Activated CD8-positive, alpha-beta memory T cell treated with anti-CD3 and anti-CD28 coated beads for 1 hour (primary cell): ENCODE results near the gene IL12RB2.

Source experiments
- DNase-seq, 2 donors: peaks; one replicate each; pipeline ENCODE4 v3.0.0-alpha.2; 2020; ENCODE audit warnings: low read depth in 1 of 2; ENCODE audit errors: extremely low read depth in 1 of 2

Gene IL12RB2

DNA sequence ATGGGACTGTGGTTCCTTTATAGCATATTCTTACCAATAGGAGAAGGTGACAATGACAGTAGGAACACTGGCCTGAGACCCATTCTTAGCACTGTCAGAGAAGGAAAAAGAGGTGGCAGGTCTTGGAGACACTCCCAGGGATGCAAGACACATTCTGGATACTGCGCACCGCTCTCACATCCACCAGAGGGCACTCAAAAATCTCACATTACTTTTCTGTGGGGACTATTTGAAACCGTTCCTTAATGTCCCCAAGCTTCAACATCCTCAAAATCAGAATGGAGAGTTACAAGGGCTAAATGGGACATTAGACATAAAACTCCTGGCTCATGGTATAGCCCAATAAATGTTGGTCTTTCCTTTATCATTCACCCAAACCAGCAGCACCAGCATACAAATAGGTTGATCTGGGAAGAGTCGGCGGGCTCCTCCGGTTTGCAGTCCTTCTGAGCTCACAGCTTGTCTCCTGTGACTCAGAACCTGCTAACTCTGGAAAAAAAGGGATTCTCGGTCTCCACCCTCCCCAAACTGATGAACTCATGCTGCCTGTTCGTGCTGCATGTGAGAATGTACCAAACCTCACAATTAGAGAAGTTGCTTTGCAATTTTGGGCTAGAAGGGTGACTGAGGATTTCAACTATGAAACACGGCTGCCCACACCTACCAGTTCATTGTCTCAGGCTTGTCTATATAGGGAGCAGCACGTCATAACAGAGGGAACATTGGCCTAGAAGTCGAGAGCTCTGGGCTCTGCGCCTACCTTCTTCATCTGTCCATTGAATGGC lies 40.2 kb downstream of the IL12RB2 start:
- no peak for DNase-seq

DNA sequence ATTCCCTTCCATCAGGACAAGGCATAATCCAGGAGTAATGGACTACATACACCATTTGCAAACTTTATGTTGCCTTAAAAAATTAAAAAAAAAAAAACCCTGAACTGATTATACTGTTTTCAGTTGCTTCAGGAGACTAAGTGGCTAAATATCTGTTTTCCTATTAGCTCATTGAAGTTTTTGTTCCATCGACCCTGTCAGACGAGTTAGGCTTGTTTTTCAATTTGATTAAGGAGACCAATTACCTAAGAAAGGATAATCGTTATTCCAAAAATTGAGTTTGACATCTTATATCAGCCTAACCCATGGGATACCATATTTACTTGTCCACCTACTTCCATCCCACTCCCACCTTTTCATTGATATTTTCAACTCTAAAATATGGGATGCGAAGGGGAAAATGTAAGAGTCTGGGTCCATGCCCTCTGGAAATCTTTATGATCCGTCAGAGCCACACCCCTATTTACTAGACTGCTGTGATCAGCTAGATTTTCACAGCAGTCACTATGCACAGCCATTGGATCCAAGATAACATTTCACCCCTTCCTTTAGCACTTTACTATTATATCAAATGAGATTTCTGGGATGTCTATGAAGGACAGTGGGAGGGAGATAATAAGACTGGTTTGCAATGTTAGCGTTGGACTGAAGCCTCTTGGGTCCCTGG lies 41.0 kb downstream of the IL12RB2 start:
- DNase-seq, result no peak

DNA sequence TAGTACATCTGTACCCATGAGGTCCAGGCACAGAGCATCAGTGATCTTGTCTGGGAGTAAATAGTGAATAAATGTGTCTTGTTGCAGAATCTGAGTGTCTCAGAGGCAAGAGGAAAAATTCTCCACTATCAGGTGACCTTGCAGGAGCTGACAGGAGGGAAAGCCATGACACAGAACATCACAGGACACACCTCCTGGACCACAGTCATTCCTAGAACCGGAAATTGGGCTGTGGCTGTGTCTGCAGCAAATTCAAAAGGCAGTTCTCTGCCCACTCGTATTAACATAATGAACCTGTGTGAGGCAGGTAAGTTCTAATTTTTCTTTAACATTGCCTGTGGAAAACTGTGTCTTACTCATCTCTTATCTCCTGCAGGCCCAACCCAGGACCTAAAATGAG lies 43.1 kb downstream of the IL12RB2 start:
- no peak for DNase-seq

DNA sequence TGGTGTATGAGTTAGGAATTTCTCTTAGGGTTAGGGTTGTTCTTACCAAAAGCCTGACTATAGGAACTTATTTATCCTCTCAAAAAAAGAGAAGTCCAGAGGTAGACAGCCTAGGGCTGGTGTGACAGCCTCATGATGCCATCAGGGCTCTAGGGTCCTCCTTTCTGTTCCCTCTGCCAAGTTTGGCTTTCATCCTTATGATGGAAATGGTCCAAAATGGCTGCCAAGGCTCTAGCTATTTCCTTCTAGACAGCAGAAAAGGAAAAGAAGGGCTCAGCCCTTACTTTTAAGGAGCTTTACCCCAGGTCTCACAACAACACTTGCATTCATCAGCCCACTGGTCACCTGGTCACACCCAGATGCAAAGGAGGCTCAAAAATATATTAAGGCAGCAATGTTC lies 44.5 kb downstream of the IL12RB2 start:
- no peak for DNase-seq

DNA sequence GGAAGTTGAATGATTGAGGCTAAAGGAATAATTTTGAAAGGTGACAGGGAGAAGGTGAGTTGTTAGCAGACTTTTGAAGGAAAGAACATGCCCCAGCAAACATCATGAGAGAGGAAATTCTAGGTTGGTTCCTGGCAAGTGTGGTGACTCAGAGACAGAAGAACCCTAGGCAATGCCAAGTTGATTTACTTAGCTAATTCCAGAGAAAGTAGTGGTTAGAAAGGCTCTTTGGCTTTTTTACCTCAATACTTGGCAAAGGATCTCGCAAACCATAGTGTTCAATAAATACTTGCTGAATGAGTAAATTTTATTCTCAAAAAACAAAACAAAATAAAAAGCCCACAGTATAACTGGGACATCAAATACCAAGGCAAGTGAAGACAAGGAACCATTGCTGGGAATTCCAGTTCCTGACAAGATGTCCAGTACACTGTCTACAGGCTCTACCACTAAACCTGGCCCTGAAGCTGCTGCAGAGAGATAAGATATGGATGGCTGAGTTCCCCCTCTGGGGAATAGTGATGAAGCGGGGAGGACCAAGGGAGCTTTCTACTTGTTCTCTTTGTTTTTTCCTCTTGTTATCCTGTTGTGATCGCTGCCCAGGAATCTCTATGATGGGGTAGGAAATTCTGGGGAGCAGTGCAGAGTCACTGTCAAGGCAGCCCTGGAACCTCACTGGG lies 48.2 kb downstream of the IL12RB2 start:
- no peak for DNase-seq

DNA sequence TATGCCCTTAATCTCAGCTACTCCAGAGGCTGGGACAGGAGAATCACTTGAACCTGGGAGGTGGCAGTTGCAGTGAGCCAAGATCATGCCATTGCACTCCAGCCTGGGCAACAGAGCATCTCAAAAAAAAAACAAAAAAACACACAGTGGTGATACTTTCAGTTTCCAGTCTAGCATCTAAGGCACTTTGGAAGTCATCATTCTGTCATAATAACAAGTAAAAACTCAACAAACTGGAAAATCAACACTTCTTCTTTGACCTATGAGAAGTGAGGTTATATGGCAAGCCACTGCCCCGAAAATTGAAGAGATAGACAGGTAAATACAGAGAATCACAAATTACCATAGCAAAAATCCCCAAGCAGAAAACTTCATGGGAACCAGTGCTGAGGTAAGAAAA lies 51.9 kb downstream of the IL12RB2 start:
- DNase-seq, result no peak

DNA sequence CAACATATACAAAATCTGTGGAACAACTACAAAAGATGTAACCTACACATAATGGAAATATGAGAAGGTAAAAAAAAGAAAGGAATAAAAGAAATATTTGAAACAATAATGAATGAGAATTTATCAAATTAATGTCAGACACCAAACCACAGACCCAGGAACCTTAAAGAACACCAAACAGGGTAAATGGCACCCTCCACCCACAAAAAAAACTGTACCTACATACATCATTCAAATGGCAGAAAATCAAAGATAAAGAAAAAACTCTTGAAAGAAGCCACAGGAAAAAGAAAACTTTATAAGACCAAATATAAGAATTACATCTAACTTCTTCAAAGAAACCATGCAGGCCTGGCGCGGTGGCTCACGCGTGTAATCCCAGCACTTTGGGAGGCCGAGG lies 54.0 kb downstream of the IL12RB2 start:
- DNase-seq, result no peak

DNA sequence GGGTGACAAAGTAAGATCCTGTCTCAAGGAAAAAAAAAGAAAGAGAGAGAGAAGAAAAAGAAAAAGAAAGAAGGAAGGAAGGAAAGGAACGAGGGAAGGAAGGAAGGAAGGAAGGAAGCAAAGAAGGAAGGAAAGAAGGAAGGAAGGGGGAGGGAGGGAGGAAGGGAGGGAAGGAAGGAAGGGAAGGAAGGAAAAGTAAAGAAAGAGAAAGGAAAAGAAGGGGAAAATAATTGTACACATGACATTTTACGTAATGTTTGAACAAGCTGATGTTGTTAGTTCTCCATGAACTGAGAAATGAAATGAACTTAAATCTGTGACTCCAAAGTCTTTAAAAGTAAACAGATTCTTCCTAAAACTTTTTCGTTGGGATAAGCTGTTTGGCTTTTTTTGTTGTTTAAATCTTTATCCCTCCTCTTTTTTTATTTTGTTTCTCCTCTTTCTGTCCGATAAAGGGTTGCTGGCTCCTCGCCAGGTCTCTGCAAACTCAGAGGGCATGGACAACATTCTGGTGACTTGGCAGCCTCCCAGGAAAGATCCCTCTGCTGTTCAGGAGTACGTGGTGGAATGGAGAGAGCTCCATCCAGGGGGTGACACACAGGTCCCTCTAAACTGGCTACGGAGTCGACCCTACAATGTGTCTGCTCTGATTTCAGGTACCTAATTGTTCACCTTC lies 59.8 kb downstream of the IL12RB2 start:
- no peak for DNase-seq

DNA sequence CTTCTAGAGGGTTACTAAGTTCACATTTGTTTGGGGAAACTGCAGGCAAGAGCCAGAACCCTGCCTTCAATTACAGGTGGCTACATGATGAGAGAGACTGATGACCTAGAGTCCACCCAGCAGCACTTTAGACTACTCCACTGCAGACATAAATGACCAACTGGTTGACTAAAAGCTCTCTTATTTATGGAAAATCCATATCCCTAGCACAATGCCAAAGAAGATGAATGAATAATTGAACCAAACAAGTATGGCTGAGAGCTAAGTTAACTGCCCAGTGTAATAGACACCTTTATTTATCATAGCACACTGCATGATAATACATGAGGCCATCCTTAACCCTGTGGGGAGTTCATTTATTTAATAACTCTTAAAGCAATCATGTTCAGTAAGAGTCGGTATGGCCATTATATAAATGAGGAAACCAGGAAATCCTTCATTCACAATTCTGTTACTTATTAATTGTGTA lies 60.4 kb downstream of the IL12RB2 start:
- DNase-seq, result no peak

DNA sequence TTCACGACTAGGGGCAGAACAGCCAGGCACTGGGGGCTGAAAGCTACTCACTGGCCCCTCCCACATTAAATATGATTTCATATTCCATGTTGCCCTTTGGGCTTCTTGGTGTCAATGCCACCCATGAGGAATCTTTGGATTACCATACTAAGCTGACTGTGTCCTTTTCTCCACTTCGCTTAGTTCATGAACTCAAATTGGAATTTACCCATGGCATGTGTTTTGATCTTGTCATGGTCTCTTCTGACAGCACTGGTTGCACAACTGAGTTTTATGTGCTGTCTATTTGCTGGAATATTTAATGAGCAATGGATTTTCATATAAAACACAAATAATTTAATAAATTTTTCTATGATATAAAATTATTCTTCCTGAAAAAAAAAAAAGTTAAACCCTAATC lies 63.4 kb downstream of the IL12RB2 start:
- no peak for DNase-seq

DNA sequence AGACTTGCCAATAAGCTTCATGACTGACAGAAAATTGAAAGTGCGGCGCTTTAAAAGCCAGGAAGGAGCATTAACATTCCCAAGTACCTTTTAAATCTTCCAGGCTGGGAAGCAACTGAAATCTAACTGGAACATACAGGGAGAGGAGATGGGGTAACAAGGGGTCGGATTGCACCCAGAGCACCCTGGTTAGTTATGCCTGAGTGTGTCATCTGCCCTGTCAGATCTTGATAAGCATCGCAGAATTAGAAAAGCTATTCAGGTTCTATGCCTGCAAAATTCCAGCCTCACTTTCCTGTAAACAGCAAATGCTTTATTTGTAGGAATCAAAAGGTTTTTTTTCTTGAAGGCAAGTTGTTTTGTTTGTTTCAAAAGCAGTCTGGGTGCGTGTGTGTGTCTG lies 64.0 kb downstream of the IL12RB2 start:
- DNase-seq, result no peak

DNA sequence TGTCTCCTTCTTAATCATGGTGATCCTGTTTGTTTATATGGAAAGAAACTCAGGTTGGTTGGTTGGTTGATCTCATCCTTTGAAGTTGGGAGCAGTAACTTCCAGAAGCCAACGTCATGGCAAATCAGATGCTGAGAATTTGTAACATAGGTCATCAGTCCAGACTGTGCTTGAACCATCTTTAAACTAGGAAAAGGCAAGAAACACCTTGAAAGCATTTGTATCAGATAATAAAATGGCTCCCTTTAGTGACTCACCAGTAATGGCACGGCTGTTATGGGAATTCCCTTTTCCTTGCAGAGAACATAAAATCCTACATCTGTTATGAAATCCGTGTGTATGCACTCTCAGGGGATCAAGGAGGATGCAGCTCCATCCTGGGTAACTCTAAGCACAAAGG lies 64.5 kb downstream of the IL12RB2 start:
- DNase-seq, result no peak

DNA sequence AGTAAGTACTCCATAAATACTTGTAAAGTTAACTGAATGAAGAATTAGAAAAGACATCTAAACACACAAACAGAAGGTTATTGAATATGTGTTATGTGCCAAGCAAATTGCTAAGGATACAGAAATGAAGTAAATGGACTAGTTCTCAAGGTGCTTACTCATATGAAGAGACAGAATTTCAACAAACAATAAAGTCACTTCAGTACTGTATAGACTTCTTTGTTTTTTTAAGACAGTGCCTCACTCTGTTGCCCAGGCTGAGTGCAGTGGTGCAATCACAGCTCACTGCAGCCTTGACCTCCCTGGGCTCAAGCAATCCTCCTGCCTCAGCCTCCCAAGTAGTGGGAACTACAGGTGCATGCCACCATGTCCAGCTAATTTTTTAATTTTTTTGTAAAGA lies 65.2 kb downstream of the IL12RB2 start:
- no peak for DNase-seq

DNA sequence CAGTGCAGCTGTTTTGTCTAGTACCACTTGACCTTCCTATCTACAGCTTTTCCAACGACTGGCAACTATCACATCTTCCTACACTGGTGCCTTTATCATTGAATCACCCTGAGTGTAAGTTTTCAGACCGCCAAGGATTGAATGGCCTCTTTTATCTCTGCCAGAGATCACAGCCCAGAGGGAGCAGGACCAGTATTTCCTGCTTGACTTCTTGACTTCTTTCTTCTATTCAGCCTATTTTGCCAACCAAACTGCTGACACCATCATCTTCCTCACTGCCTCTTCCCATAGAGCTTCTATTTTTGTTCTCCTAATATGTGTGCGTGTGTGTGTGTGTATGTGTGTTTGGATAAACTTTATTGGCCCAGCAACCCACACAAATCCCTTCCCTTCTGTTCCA lies 68.7 kb downstream of the IL12RB2 start:
- DNase-seq, result no peak

DNA sequence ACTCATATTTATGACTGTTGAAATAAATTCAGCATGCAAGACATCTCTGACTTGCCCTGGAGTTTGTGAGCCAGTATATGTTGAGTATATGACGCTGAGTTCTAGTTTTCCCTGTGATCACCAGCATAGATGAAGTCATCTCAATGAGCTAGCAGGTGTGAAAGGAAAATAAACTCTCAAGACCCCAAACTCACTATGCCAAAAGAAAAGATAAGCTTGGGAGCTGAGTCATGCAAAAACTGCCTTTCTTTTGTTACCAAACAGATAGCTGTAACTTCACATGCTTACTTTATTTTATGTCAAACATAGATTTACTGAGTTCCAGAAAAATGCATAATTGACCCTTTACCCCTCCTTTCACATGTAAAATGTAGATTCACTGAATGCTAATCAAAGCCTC lies 69.6 kb downstream of the IL12RB2 start:
- no peak for DNase-seq

DNA sequence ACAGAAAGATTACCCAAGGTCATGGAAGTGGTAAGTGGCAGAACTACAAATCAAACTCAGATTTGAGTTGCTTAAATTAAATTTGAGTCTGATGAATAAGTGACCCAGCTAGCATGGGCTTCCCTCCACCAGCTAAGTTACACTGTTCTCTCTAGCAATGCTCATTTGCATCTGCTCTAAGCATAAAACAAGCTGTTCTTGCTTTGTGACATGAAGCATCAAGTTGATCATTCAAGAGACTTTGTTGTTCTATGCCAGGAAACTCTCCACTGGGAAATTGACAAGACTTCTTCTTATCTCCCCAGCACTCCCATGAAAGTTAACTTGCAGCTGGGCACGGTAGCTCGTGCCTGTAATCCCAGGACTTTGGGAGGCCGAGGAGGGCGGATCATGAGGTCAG lies 73.5 kb downstream of the IL12RB2 start:
- no peak for DNase-seq

DNA sequence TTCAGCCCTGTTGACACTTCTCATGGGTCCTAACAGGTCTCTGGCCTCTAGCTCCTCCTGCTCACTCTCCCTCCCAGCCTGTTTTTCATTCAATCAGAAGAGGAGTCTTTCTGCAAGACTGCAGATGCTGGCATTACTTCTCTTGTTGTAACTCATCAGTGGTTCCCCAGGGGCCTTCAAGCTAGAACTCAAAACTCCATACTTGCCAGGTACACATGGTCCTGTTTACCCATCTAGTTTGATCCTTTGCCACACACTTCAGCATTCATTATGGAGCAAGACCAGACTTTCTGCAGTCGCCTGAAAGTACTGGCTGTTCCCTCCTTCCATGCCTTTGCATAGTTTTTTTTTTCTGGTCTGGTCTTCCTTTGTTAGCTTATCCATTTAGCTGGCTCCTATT lies 74.6 kb downstream of the IL12RB2 start:
- DNase-seq, result no peak

DNA sequence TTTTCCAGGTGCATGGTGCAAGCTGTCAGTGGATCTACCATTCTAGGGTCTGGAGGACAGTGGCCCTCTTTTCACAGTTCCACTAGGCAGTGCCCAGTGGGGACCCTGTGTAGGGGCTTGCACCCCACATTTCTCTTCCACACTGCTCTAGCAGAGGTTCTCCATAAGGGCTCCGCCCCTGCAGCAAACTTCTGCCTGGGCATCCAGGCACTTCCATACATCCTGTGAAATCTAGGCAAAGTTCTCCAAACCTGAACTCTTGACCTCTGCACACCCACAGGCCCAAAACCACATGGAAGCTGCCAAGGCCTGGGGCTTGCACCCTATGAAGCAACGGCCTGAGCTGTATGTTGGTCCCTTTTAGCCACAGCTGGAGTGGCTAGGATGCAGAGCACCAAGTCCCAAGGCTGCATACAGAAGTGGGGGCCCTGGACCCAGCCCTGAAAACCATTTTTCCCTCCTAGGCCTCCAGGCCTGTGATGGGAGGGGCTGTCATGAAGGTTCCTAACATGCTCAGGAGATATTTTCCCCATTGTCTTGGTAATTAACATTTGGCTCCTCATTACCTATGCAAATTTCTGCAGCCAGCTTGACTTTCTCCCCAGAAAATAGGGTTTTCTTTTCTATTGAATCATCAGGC lies 76.4 kb downstream of the IL12RB2 start:
- no peak for DNase-seq

DNA sequence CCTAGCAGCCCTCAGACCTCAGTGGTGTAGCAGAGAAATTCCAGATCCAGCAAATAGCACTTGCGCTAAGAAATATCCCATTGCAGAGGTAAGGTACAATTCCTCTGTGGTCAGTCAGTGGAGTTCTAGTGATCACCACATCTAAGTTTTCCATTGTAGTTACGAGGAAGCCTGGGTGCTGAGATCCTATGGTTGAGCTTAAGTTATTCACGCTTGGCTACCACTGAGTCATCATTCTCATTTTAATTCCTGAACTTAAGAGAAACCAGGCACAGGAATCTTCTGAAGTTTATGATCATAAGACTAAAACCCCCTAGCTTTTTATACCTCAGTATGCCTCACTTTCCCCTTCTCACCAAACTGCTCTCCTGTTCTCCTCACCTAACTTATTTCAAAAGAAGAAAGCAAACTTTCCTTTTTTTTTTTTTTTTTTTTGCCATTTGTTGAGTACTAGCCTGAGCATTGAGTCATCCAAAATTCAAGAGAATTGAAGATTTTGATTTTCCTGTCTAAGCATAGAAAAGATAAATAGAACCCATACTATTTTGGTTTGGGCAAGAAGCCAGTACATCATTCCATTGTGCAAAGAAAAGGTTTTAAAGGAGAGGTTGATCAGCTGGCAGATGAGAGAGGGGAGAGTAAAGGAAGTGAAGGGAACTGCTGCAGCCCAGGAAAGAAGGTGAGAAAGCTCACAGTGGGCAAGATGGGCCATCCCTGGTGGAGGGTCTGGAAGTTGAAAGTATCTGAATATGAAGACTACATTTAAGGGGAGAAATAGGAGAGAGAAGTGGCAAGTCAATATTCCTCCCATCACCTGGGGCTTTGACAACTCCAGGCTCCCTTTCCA lies 82.6 kb downstream of the IL12RB2 start:
- DNase-seq, result no peak

DNA sequence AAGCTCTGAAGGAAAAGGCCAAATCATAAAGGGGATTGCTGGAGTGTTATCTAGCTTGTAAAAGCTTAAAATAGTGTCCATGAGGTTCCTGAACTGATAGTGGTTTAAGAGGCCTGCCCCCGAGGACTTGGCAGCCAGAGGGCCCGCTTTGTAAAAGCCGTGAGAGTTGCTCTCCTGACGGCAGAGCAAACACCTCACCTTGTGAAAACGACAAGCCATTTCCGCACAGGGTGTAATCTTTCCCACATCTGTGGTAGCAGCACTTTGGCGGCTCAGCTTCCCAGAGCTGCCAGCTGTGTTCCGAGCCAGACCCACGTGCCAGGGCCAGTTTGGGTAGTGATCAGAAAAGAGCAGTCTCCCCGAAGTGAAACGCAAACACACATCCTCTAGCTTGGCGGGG lies 85.6 kb downstream of the IL12RB2 start:
- DNase-seq, result no peak
